NCI-H2196 treated with DMSO at 0.1 percent for 48 hours (cell line): ENCODE results near the gene SERPIND1.
"Not testable (repeated sequence)": the region's sequence is repeated elsewhere in the genome, so short reads cannot be mapped to it uniquely, and the experiment has no call there.

Experiments used
- DNase-seq: peaks from one replicate; lab custom pipeline; 2025; ENCODE audit not compliant: unreplicated experiment; lab: John Stamatoyannopoulos, UW

SERPIND1 gene

DNA sequence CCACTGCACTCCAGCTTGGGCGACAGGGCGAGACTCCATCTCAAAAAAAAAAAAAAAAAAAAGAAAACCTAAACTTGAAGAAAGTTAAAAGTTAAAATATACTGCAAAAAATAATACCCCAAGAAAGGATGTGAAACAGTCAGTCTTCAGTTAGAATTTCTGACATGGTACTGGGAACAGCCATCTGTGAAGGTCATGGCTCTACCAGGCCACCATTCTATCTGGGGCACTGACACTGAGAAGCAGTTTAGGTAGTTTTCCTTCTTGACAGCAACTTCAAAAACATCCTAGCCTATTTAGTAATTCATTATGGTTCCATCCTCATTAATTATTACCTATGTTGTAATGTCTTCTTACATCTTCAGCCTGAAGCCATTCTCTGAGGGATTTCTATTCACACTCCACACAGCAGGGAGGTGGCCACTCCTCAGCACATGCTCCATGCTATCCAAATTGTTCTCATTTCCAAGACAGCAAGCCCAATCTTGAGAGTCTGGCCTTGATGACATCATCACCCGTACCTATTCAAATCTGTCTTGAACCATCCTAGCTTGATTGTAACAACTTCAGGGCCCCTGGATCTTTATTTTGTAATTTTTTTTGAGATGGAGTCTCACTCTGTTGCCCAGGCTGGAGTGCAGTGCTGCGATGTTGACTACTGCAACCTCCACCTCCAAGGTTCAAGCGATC lies 38.2 kb downstream of the SERPIND1 start:
- no peak for DNase-seq

DNA sequence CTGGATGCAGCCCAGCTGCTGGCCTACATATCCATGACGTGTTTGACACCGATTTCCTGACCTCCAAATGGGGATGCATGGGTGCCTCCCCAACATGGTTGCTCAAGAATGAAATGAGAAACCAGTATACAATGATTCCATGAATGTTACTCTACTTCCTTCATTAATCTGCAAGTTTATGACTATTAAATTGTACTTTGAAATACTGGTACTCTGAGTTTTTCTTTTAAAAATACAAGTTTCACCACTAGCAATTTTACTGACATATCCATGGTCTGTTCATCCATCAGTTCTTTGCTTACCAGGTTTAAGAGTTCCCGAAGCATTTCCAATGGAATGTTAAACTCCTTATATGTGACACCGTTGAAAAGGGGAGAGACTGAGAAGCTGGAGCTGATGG lies 39.1 kb downstream of the SERPIND1 start:
- no peak for DNase-seq

DNA sequence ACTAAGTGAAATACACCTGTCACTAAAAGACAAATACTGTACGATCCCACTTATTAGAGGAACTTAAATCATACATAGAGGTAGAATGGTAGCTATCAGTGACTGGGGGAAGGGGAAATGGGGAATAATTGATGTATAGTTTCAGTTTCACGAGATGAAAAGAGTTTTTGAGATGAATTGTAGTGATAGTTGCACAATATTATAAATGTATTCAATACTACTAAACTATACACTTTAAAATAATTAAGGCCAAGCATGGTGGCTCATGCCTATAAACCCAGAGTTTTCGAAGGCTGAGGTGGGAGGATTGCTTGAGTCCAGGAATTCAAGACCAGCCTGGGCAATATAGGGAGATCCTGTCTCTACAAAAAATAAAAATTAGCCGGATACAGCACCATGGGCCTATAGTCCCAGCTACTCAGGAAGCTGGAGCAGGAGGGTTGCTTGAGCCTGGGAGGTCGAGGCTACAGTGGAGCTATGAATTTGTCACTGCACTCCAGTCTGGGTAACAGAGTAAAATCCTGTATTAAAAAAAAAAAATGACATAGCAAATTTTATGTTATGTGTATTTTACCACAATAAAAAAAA lies 40.4 kb downstream of the SERPIND1 start:
- no peak for DNase-seq

DNA sequence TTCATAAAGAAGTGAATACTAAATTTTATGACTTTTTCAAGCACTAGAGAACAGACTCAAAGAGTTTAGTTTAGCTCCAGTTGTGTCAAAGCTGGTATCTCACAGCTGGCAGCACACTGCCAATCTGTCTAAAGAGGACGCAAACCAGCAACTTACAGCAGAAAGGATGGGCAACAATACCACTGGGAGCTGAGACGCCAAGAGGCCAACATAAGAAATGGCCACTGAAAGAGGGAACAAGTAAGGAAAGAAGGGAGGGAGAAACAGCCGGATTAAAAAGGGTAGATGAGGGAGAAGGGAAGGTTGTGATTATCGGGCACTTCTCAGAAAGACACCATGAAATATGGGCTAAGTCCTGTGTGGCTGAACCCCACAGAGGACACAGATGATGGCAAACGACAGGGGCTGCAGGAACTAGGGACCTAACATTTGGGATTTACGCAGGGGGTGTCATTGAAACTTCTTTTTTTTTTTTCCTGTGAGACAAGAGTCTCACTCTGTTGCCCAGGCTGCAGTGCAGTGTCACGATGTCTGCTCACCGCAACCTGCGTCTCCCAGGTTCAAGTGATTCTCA lies 41.7 kb downstream of the SERPIND1 start:
- no peak for DNase-seq

DNA sequence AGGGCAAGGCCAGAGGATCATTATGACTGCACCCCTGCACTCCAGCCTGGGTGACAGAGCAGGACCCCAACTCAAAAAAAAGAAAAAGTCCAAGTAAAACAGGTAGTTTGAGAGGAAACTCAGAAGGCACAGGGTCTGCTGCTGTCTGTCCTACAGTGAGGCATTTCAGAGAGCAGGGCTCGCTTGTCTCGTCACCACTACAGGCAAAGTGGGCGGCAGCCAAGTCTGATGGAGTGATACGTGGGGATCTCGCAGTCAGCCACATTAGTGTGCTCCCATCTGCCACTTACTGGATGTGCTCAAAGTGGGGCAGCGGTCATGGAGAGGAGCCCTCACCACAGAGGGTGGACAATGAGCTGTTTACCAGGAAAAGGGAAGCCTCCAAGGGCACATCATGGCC lies 42.6 kb downstream of the SERPIND1 start:
- no peak for DNase-seq

DNA sequence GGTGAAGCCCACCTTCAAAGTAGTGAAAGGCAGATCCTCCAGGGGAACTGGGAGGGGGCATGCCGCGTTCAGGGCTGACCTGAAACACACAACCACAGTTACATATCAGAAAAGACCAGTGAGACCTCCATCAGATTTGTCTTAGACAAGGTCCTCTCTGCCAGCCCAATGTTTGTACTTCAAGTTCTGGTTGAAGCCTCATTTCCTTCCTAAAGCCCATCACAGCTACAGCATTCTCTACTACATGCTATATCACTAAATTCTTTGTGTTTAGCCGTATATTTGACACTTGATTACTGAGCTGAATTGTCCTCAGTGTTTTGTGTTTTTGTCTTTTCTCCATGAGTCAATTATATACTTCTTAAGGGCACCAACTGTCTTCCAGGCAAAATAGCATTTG lies 44.6 kb downstream of the SERPIND1 start:
- DNase-seq: no peak

DNA sequence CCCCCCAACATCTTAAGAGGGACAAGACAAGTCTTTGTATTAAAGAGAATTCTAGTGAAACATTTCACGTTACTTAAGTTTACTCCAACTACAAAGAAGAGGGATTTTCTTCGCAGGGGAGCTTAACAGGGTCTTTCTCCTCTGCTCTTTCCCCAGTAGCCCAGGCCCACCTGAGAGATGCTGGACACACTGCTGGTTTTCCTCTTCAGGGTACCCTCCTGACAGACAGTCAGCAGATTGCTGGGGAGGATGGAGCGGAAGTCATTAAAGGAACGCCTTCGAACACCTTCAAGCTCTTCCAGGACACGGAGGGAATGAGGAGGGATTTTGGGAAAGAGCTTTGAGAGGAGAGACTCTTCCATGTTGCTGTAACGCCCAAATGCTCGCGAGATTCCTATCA lies 45.6 kb downstream of the SERPIND1 start:
- no peak for DNase-seq

DNA sequence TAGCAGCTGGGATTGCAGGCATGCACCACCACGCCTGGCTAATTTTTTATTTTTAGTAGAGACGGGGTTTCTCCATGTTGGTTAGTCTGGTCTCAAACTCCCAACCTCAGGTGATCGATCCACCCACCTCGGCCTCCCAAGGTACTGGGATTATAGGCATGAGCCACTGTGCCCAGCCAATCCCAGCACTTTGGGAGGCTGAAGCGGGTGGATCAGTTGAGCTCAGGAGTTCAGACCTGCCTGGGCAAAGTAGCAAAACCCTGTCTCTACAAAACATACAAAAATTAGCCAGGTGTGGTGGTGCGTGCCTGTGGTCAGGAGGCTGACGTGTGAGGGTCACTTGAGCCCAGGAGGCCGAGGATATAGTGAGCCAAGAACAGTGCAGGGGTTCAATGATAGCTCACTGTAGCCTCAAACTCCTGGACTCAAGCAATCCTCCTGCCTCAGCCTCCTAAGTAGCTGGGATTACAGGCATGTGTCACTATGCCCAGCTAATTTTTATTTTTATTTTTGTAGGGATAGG lies 47.9 kb downstream of the SERPIND1 start:
- not testable (repeated sequence) for DNase-seq

DNA sequence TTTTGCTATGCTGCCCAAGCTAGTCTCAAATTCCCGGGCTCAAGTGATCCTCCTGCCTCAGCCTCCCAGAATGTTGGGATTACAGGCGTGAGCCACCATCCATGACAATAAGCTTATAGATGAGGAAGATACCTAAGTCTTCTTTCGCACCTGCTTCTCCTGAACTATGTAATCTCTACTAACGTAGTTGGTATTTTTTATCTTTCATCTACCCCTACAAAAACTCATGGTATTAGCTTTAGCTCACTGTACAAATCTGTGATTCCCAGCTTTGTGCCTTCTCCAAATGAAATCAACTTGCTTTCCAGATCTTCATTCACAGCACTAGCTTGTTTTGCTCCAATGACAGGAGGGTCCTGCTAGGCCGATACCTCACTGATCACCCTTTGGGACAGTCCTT lies 48.3 kb downstream of the SERPIND1 start:
- no peak for DNase-seq

DNA sequence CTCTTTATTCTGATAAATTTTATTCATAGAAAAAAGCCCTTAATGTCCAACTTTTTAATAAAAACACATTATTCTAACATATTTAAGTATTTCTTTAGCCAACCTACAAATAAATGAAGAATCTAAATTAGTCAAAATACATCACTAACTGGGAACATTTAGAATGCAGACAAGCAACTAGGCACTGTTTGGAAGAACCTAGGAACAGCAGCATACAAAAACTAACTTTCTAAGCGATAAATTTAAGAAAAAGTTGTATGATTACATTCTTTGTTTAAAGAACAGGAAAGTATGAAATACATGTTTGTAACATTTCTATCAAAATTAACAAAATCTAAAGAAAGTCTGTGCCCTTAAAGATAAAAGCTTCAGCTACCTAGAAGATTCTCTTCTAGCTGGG lies 49.4 kb downstream of the SERPIND1 start:
- no peak for DNase-seq

DNA sequence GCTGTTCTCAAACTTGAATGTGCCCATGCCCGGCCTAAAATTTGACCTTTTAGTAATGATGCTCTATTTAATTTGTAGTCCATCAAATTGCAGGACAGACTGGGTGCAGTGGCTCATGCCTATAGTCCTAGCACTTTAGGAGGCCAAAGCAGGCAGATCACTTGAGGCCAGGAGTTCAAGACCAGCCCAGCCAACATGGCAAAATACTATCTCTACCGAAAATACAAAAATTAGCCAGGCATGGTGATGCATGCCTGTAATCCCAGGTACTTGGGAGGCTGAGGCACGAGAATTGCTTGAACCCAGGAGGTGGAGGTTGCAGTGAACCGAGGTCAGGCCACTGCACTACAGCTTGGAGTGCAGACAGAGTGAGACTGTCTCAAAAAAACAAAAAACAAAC lies 51.3 kb downstream of the SERPIND1 start:
- not testable (repeated sequence) for DNase-seq

DNA sequence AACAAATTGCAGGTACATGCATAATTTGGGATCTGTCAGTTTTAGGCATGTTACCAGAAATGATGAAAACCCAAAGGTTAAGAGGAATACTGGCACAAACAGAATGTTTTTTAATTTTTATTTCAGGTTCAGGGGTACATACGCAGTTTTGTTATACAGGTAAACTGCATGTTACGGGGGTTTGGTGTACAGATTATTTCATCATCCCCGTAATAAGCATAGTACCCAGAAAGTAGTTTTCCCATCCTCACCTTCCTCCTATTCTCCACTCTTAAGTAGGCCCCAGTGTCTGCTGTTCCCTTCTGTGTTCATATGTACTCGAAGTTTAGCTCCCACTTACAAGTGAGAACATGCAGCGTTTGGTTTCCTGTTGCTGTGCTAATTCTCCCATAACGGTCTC lies 51.7 kb downstream of the SERPIND1 start:
- no peak for DNase-seq

DNA sequence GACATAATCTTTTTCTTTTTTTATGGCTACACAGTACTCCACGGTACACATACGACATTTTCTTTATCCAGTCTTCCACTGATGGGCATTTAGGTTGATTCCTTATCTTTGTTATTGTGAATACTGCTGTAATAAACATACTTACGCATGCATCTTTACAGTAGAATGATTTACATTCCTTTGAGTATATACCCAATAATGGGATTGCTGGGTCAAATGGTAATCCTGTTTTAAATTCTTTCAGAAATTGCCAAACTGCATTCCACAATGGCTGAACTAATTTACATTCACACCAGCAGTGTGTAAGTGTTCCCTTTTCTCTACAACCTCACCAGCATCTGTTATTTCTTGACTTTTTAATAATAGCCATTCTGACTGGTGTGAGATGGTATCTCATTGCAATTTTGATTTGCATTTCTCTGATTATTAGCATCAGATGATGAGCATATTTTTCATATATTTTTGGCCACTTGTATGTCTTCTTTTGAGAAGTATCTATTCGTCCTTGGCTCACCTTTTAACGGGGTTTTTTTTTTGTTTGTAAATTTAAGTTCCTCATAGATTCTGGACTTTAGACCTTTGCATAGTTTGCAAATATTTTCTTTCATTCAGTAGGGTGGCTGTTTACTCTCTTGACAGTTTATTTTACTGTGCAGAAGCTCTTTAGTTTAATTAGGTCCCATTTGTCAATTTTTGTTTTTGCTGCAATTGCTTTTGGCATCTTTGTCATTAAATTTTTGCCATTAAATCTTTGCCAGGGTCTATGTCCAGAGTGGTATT lies 52.6 kb downstream of the SERPIND1 start:
- DNase-seq: not testable (repeated sequence)

DNA sequence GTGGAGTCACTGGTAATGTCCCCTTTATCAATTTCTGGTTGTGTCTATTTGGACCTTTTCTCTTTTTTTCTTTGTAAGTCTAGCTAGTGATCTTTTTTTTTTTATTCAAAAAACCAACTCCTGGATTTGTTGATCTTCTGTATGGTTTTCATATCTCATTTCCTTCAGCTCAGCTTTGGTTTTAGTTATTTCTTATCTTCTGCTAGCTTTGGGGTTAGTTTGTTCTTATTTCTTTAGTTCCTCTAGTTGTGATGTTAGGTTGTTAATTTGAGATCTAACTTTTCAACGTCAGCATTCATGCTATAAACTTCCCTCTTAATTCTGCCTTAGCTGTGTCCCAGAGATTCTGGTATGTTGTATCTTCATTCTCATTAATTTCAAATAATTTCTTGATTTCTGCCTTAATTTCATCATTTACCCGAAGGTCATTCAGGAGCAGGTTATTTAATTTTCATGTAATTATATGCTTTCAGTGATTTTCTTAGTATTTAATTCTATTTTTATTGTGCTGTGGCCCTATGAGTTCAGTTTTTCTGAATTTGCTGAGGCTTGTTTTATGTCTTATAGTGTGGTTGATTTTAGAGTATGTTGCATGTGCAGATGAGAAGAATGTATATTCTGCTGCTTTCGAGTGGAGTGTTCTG lies 55.7 kb downstream of the SERPIND1 start:
- DNase-seq: no peak

DNA sequence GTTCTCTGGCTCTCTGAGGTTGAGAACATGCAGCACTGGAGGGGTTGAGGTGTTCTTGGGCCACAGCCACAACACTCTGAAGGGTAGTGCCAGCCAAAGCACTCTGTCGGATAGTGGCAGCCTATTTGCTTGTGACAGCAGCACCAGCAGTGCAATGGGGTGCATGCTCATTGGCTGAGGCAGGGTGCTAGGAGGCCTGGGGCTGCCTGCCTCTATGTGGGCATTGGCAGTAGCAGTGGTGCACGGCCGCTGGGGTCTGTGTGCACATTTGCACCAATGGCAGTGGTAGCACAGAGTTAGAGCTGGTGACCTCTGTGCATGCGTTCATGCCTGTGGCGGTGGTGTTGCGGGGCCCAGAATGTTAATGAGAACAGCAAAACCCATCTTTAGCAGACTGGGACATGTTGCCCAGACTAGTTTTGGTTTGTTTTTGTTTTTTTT lies 59.3 kb downstream of the SERPIND1 start:
- no peak for DNase-seq

DNA sequence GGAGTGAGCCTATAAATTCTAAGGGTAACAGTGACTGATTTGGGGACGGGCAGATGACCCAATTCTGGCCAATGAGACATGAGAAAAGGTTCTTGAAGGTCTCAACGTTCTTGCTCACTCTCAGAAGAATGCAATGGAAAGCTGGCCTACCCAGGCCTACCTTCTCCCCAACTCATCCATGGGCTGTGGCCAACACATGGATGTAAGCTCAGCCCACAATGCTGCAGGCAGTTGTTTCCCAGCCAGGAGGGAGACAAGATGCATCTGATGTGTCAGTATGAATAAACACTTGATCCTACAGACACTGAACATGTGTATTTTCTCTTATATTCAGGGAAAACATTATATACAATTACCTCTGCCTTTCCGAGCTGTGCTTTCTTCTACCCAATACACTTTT lies 60.3 kb downstream of the SERPIND1 start:
- no peak for DNase-seq

DNA sequence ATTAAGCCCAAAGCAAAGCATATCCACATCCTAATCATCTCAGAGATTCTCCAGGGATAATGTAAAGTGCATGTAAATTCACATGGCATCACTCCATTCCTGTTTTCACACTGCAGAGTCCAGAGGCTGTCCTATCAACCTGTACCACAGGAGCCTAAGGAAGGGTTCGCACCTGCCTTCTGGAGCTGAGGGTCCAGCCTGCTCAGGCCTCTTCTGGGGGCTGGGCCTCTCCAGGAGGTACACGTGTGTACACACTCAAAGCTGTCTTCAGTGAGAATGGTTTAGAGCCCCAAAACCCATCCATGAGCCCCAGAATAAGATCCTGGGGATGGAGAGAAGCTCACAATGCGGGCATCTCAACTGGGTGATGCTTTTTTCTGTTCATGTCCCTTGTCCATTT lies 60.8 kb downstream of the SERPIND1 start:
- no peak for DNase-seq
